Mesendoderm (in vitro differentiated cells): ENCODE data around the gene RABGAP1L.

Experiments
- DNase-seq: peaks from one replicate; pipeline ENCODE4 v3.0.0; 2013
- H2AK5ac ChIP-seq: 2 replicates; pipeline ENCODE4 v1.6.1; 2013; ENCODE audit warnings: low read length, inconsistent platforms
- H2BK120ac ChIP-seq: 2 replicates; pipeline ENCODE4 v1.6.1; 2013; ENCODE audit warnings: low read depth, mild to moderate bottlenecking, low read length, moderate library complexity, mixed read lengths
- H2BK15ac ChIP-seq: replicated peaks from 2 replicates; pipeline ENCODE4 v1.6.1; 2013; ENCODE audit warnings: low read depth, mild to moderate bottlenecking, moderate library complexity
- H2BK5ac ChIP-seq: 2 replicates; pipeline ENCODE4 v1.6.1; 2013; ENCODE audit warnings: low read length, inconsistent platforms
- H3K18ac ChIP-seq: 2 replicates; pipeline ENCODE4 v1.6.1; 2013; ENCODE audit warnings: mild to moderate bottlenecking, low read length, mixed read lengths
- H3K23ac ChIP-seq: one replicate; pipeline ENCODE4 v1.6.1; 2013; ENCODE audit warnings: low read length
- H3K27ac ChIP-seq: 2 replicates; pipeline ENCODE4 v1.5.1; 2013; ENCODE audit warnings: low read depth, mild to moderate bottlenecking, inconsistent platforms, low read length, moderate library complexity
- H3K27me3 ChIP-seq: 2 replicates; pipeline ENCODE4 v1.6.1; 2013; ENCODE audit warnings: low read length, control low read depth, mild to moderate bottlenecking, inconsistent platforms; ENCODE audit not compliant: insufficient read depth, poor library complexity
- H3K36me3 ChIP-seq: 2 replicates; pipeline ENCODE4 v1.6.1; 2013; ENCODE audit warnings: low read length, inconsistent platforms; ENCODE audit not compliant: control insufficient read depth, insufficient read depth
- H3K4ac ChIP-seq: one replicate; pipeline ENCODE4 v1.6.1; 2013; ENCODE audit warnings: low read depth, mild to moderate bottlenecking, low read length, moderate library complexity
- H3K4me1 ChIP-seq: 2 replicates; pipeline ENCODE4 v1.6.1; 2013; ENCODE audit warnings: low read depth, low read length, inconsistent platforms; ENCODE audit not compliant: control insufficient read depth
- H3K4me2 ChIP-seq: 2 replicates; pipeline ENCODE4 v1.6.1; 2013; ENCODE audit warnings: low read length
- H3K4me3 ChIP-seq: 2 replicates; pipeline ENCODE4 v1.5.1; 2013; ENCODE audit warnings: mild to moderate bottlenecking, low read length
- H3K56ac ChIP-seq: one replicate; pipeline ENCODE4 v1.6.1; 2013; ENCODE audit warnings: low read length
- H3K79me1 ChIP-seq: 2 replicates; pipeline ENCODE4 v1.6.1; 2013; ENCODE audit warnings: low read length, inconsistent platforms
- H3K79me2 ChIP-seq: 2 replicates; pipeline ENCODE4 v1.6.1; 2013; ENCODE audit warnings: mild to moderate bottlenecking, low read length; ENCODE audit not compliant: control insufficient read depth, insufficient read depth
- H3K9ac ChIP-seq: 2 replicates; pipeline ENCODE4 v1.6.1; 2013; ENCODE audit warnings: low read length, inconsistent platforms
- H4K5ac ChIP-seq: one replicate; pipeline ENCODE4 v1.6.1; 2013; ENCODE audit warnings: low read length
- H4K8ac ChIP-seq: one replicate; pipeline ENCODE4 v1.6.1; 2013; ENCODE audit warnings: low read depth, mild to moderate bottlenecking, control low read depth, low read length, moderate library complexity
- WGBS: extraction: QIAGEN DNeasy Blood & Tissue Kit; methylation state at CpG from one replicate; pipeline ENCODE4 v1.1.7; 2013; ENCODE audit warnings: low lambda C conversion rate, missing lambda C conversion rate; ENCODE audit not compliant: insufficient coverage; ENCODE audit errors: extremely low coverage; 5-methylcytosine and 5-hydroxymethylcytosine counted together

The RABGAP1L gene

DNA sequence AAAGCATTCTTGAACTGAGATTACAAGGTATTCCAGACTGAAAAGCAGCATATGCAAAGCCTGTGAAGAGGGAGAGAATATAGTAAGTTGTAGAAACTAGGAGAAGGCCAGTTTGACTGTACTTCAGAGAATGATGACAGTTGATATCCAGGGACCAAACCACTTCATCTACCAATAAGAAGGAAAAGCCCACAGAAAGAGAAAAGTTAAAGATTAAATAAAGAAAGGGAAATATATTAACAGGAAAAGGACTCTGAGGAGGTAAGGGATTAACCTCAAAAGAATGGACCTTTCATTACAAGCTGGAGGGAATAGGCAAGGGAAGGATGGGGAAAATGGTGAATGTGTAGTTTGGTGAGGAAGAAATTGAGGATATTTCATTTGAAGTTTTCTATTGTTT, 660.3 kb downstream of the RABGAP1L start:
- no peaks in the 10 kb centered on the region for H3K79me2 ChIP-seq
- H3K56ac ChIP-seq = no peak overlapping the region
- H3K18ac ChIP-seq = no peak overlapping the region
- H3K27ac ChIP-seq = no peak overlapping the region
- no peak overlapping the region for H2BK120ac ChIP-seq
- H3K27me3 ChIP-seq = no peaks in the 10 kb centered on the region
- H3K23ac ChIP-seq = no peak overlapping the region
- H3K36me3 ChIP-seq = no peaks in the 10 kb centered on the region
- H4K5ac ChIP-seq = no peak overlapping the region
- no peak overlapping the region for H3K4ac ChIP-seq
- H3K4me2 ChIP-seq = no peak overlapping the region
- H2BK5ac ChIP-seq = no peak overlapping the region
- no peak overlapping the region for H4K8ac ChIP-seq
- no peak overlapping the region for H2AK5ac ChIP-seq
- no peaks in the 10 kb centered on the region for H3K79me1 ChIP-seq
- no peaks in the 10 kb centered on the region for H3K4me1 ChIP-seq
- no peak overlapping the region for H3K4me3 ChIP-seq
- no peak for DNase-seq
- no peak overlapping the region for H2BK15ac ChIP-seq
- no peak overlapping the region for H3K9ac ChIP-seq

DNA sequence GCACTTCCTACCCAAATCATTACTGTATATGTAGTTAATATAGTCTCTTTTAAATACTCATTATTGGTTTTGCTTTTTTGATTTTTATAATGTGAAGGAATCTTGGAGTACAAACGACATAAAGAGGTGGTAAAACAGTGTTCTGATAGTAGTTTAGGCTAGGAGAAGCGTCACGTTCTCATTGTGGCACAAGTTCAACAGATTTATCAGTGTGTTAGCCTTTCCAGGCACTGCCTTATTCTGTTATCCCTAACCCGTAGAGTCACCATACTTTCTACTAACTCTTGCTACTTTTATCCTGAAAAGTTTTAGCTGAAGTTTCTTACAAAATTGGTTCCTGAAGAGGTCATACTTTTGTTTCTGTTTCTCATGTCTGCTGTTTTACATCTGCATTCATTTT, 665.8 kb downstream of the RABGAP1L start:
- H3K27ac ChIP-seq = no peak overlapping the region
- no peak overlapping the region for H3K18ac ChIP-seq
- H3K27me3 ChIP-seq = no peaks in the 10 kb centered on the region
- no peak overlapping the region for H2BK15ac ChIP-seq
- no peak overlapping the region for H2BK120ac ChIP-seq
- no peak overlapping the region for H3K4ac ChIP-seq
- no peaks in the 10 kb centered on the region for H3K79me2 ChIP-seq
- H3K4me2 ChIP-seq = no peak overlapping the region
- H3K56ac ChIP-seq = no peak overlapping the region
- H3K36me3 ChIP-seq = no peaks in the 10 kb centered on the region
- no peak overlapping the region for H2BK5ac ChIP-seq
- H3K9ac ChIP-seq = no peak overlapping the region
- no peaks in the 10 kb centered on the region for H3K79me1 ChIP-seq
- H2AK5ac ChIP-seq = no peak overlapping the region
- H4K5ac ChIP-seq = no peak overlapping the region
- no peaks in the 10 kb centered on the region for H3K4me1 ChIP-seq
- WGBS = 100% methylated on average over 1 of the region's 4 CpGs
- no peak overlapping the region for H4K8ac ChIP-seq
- H3K23ac ChIP-seq = no peak overlapping the region
- H3K4me3 ChIP-seq = no peak overlapping the region
- no peak for DNase-seq

DNA sequence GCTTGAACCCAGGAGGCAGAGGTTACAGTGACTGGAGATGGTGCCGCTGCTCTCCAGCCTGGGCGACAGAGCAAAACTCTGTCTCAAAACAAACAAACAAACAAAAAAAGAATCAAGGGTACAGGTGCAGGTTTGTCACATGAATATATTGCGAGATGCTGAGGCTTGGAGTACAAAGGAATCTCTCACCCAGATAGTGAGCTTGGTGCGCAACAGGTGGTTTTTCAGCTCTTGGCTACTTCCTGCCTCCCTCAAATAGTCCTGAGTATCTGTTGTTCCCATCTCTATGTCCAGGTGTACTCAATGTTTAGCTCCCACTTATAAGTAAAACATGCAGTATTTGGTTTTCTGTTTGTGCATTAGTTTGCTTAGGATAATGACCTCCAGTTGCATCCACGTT, 666.5 kb downstream of the RABGAP1L start:
- no peak overlapping the region for H3K9ac ChIP-seq
- no peak overlapping the region for H4K8ac ChIP-seq
- no peak overlapping the region for H3K4me3 ChIP-seq
- H3K36me3 ChIP-seq = no peaks in the 10 kb centered on the region
- H3K4me2 ChIP-seq = no peak overlapping the region
- H3K79me2 ChIP-seq = no peaks in the 10 kb centered on the region
- H3K4ac ChIP-seq = no peak overlapping the region
- no peaks in the 10 kb centered on the region for H3K27me3 ChIP-seq
- no peaks in the 10 kb centered on the region for H3K4me1 ChIP-seq
- no peak overlapping the region for H2BK15ac ChIP-seq
- no peaks in the 10 kb centered on the region for H3K79me1 ChIP-seq
- no peak overlapping the region for H3K56ac ChIP-seq
- no peak overlapping the region for H2BK120ac ChIP-seq
- DNase-seq = no peak
- H3K18ac ChIP-seq = no peak overlapping the region
- H4K5ac ChIP-seq = no peak overlapping the region
- H2BK5ac ChIP-seq = no peak overlapping the region
- H3K23ac ChIP-seq = no peak overlapping the region
- H3K27ac ChIP-seq = no peak overlapping the region
- WGBS = no CpG with 5 or more reads among the region's 5 CpGs
- no peak overlapping the region for H2AK5ac ChIP-seq

DNA sequence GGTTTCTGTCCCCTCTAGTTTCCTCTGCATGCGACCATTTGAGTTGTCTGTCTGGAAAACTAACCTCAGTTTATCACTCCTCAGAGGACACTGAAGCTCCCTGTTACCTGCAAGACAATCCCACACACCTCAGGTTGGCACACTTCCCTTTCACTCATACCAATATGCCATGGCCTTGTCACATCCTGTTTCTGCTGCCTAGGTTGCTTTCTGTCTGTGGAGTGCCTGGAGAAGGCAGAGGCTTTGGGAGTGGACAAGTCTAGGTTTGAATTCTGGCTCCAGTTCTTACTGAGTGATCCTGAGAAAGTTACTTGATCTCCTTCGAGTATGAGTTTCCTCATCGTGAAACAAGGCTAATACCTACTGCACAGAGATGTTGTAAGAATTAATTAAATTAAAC, 668.9 kb downstream of the RABGAP1L start:
- Histone ChIP-seq H4K5ac (no peak overlapping the region), H3K79me1 (no peaks in the 10 kb centered on the region), H3K4ac (no peak overlapping the region), H2AK5ac (no peak overlapping the region), H4K8ac (no peak overlapping the region), H3K36me3 (no peaks in the 10 kb centered on the region), H2BK120ac (no peak overlapping the region), H3K4me2 (no peak overlapping the region), H3K27ac (no peak overlapping the region), H3K56ac (no peak overlapping the region), H3K23ac (no peak overlapping the region), H3K4me1 (no peaks in the 10 kb centered on the region), H3K18ac (no peak overlapping the region), H3K27me3 (no peaks in the 10 kb centered on the region), H3K9ac (no peak overlapping the region), H2BK15ac (no peak overlapping the region), H3K4me3 (no peak overlapping the region), H2BK5ac (no peak overlapping the region), H3K79me2 (no peaks in the 10 kb centered on the region)
- DNase-seq = no peak
- WGBS = no CpG with 5 or more reads among the region's 3 CpGs

DNA sequence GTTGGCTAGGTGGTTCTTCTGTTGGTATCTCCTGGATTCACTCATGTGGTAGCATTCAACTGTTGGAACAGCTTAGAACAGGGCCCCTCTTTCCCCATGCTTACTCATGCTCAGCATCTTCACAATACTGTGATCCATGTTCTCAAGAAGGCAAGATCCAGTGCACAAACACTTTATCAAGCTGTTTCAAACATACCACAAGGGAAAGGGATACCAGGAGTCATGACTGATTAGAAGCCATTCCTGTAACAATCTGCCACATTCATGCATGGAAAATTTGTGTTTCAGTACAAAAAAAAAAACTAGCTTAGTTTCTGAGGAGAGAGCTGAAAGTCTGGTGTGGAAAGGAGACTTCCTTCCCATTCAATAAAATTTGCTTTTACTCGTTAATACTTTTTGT, 670.7 kb downstream of the RABGAP1L start:
- no peaks in the 10 kb centered on the region for H3K27me3 ChIP-seq
- H3K4me3 ChIP-seq = no peak overlapping the region
- H3K79me1 ChIP-seq = no peaks in the 10 kb centered on the region
- no peaks in the 10 kb centered on the region for H3K79me2 ChIP-seq
- H3K27ac ChIP-seq = no peak overlapping the region
- no peak overlapping the region for H2AK5ac ChIP-seq
- no peak for DNase-seq
- H3K56ac ChIP-seq = no peak overlapping the region
- H3K4ac ChIP-seq = no peak overlapping the region
- WGBS = no CpG with 5 or more reads among the region's 1 CpG
- no peak overlapping the region for H3K23ac ChIP-seq
- H2BK15ac ChIP-seq = no peak overlapping the region
- no peak overlapping the region for H2BK5ac ChIP-seq
- H3K36me3 ChIP-seq = no peaks in the 10 kb centered on the region
- no peak overlapping the region for H2BK120ac ChIP-seq
- no peak overlapping the region for H3K9ac ChIP-seq
- H3K18ac ChIP-seq = no peak overlapping the region
- no peaks in the 10 kb centered on the region for H3K4me1 ChIP-seq
- no peak overlapping the region for H4K8ac ChIP-seq
- no peak overlapping the region for H4K5ac ChIP-seq
- no peak overlapping the region for H3K4me2 ChIP-seq

DNA sequence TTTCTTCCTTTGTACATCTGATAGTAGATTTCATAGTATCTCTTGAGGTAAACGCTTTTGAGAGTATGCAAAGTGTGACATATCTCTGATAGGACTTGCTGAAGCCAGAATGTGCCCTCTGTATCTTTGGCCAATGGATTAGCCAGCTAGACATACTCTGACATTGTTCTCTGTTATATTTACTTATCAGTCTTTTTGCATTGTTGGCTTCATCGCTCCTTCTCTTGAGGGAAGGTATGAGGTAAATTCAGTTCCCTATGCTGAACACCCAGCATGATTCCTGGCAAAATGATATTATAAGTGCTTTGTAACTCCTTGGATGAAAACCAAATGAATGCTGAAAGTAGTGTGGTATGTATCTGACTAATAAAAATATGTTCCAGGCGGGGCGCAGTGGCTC, 677.2 kb downstream of the RABGAP1L start:
- H3K23ac ChIP-seq = no peak overlapping the region
- WGBS = no CpG with 5 or more reads among the region's 4 CpGs
- H2BK5ac ChIP-seq = no peak overlapping the region
- no peak overlapping the region for H4K8ac ChIP-seq
- H3K79me1 ChIP-seq = no peaks in the 10 kb centered on the region
- H3K79me2 ChIP-seq = no peaks in the 10 kb centered on the region
- H3K4me1 ChIP-seq = no peaks in the 10 kb centered on the region
- H3K18ac ChIP-seq = no peak overlapping the region
- no peak overlapping the region for H3K9ac ChIP-seq
- no peak overlapping the region for H3K27ac ChIP-seq
- no peak for DNase-seq
- H3K4me3 ChIP-seq = no peak overlapping the region
- no peak overlapping the region for H2BK120ac ChIP-seq
- H3K4ac ChIP-seq = no peak overlapping the region
- H2BK15ac ChIP-seq = no peak overlapping the region
- H3K4me2 ChIP-seq = no peak overlapping the region
- no peak overlapping the region for H4K5ac ChIP-seq
- H2AK5ac ChIP-seq = no peak overlapping the region
- no peaks in the 10 kb centered on the region for H3K27me3 ChIP-seq
- no peak overlapping the region for H3K56ac ChIP-seq
- H3K36me3 ChIP-seq = no peaks in the 10 kb centered on the region
